GM12892 (cell line): Measurements from ENCODE around the gene NPAS3.

ENCODE experiments used
- POLR2A ChIP-seq: IDR thresholded peaks from 2 replicates; pipeline ENCODE4 v1.6.1; 2011; ENCODE audit warnings: low read depth, low read length, control low read depth
- POLR2AphosphoS5 ChIP-seq: IDR thresholded peaks from 2 replicates; pipeline ENCODE4 v1.6.1; 2011; ENCODE audit warnings: low read depth, low read length, control low read depth
- TAF1 ChIP-seq: IDR thresholded peaks from 2 replicates; pipeline ENCODE4 v1.6.1; 2011; ENCODE audit warnings: low read depth, mild to moderate bottlenecking, control low read depth, low read length, borderline replicate concordance

DNA sequence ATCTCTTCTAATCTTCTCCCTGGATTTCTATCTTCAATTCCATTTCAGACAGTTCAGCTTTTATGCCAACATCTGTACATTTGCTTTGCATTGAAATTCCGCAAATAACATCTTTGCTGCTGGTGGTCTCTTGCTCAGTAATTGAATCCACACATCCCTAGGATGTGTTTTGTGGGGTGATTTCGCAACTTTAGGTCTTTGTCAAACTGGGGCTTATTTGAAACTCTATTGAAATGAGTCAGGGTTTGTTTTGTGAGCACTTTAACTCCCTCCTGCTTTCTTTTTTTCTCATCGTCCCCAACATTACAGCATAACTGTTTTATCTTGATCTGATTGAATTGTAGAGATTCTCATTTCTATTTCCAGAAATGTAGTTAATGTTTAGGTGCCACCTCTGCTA is 404.3 kb downstream of the NPAS3 start:
- TF ChIP-seq TAF1 (no peak), POLR2AphosphoS5 (no peak), POLR2A (no peak)
